HL-60 (cell line): ENCODE measurements around the gene ITIH6.

Source experiments
- DNase-seq, 2 experiments: peaks; one replicate each; pipeline ENCODE4 v3.0.0-alpha.2; 2010 to 2020; ENCODE audit warnings: low read depth in 1 of 2, low spot score in 1 of 2
- H3K27ac ChIP-seq: fragments of 250-450 bp; sonication (Bioruptor Pico); replicated peaks from 2 replicates; pipeline ENCODE4 v1.5.1; 2020; ENCODE audit warnings: mild to moderate bottlenecking, moderate library complexity
- H3K27me3 ChIP-seq: fragments of 250-450 bp; sonication (Bioruptor Pico); 2 replicates; pipeline ENCODE4 v1.5.1; 2021; ENCODE audit warnings: mild to moderate bottlenecking, moderate library complexity; ENCODE audit not compliant: insufficient read depth, poor library complexity, severe bottlenecking
- H3K4me3 ChIP-seq: replicated peaks from 2 replicates; pipeline ENCODE4 v1.5.1; 2011; ENCODE audit warnings: mild to moderate bottlenecking, control low read depth, low read length; ENCODE audit not compliant: insufficient read depth
- CTCF ChIP-seq: IDR thresholded peaks from one replicate; pipeline ENCODE4 v1.5.1; 2011; ENCODE audit warnings: low read length, control low read depth, inconsistent platforms; ENCODE audit not compliant: insufficient read depth
- GABPA ChIP-seq: IDR thresholded peaks from 2 replicates; pipeline ENCODE4 v1.6.1; 2012; ENCODE audit warnings: low read depth
- POLR2AphosphoS5 ChIP-seq: IDR thresholded peaks from 2 replicates; pipeline ENCODE4 v1.6.1; 2012; ENCODE audit warnings: low read depth
- REST ChIP-seq: IDR thresholded peaks from 2 replicates; pipeline ENCODE4 v1.6.1; 2012; ENCODE audit warnings: low read depth; ENCODE audit not compliant: insufficient replicate concordance
- SPI1 ChIP-seq: IDR thresholded peaks from 2 replicates; pipeline ENCODE4 v1.6.1; 2012; ENCODE audit warnings: low read depth, mild to moderate bottlenecking, borderline replicate concordance

ITIH6 gene

GRCh38 chrX:54820737-54821136 is 22.7 kb upstream of the ITIH6 start:
- TF ChIP-seq GABPA, result no peak
- TF ChIP-seq POLR2AphosphoS5, result no peak
- no peak for TF ChIP-seq CTCF
- no peak for TF ChIP-seq SPI1
- no peak overlapping the region for H3K4me3 ChIP-seq
- H3K27ac ChIP-seq, result no peak overlapping the region
- DNase-seq, result no peak
- no peaks in the 10 kb centered on the region for H3K27me3 ChIP-seq

- H3K27me3 ChIP-seq, result no peaks in the 10 kb centered on the region
- no peak overlapping the region for H3K27ac ChIP-seq
- no peak overlapping the region for H3K4me3 ChIP-seq
- TF ChIP-seq REST (no peak), SPI1 (peak; percentile 5; the same call in 1 of the 2 replicates)
- peak in 1 of 2 experiments; percentile 18 for DNase-seq
Observed at GRCh38 chrX:54819201-54819600, 21.1 kb upstream of the ITIH6 start.

GRCh38 chrX:54818221-54818620 is 20.2 kb upstream of the ITIH6 start:
- TF ChIP-seq REST (no peak), SPI1 (no peak), GABPA (no peak), CTCF (no peak), POLR2AphosphoS5 (no peak)
- Histone ChIP-seq H3K27me3 (no peaks in the 10 kb centered on the region), H3K4me3 (no peak overlapping the region), H3K27ac (no peak overlapping the region)
- DNase-seq, result no peak

- no peak for DNase-seq
- Histone ChIP-seq H3K27ac (no peak overlapping the region), H3K4me3 (no peak overlapping the region), H3K27me3 (no peaks in the 10 kb centered on the region)
- TF ChIP-seq GABPA (no peak), REST (no peak), CTCF (no peak), POLR2AphosphoS5 (no peak), SPI1 (no peak)
Observed at GRCh38 chrX:54817220-54817820, 19.3 kb upstream of the ITIH6 start.
